HG03342 (cell line): ENCODE results near the gene MYADML2.

ENCODE experiments used
- ATAC-seq: cut with Tn5 transposase; IDR thresholded peaks from one replicate; pipeline ENCODE4 v1.9.1; 2021; ENCODE audit warnings: mild to moderate bottlenecking, moderate library complexity; ENCODE audit not compliant: unreplicated experiment

MYADML2 gene

GRCh38 chr17:81940538-81941483, 6.2 kb downstream of the MYADML2 start:
- ATAC-seq, result no peak

- ATAC-seq, result no peak
These were observed 7.1 kb downstream of the MYADML2 start for GRCh38 chr17:81939881-81940385.

GRCh38 chr17:81939218-81939617, 7.8 kb downstream of the MYADML2 start:
- ATAC-seq, result no peak

GRCh38 chr17:81935709-81936084, 11.3 kb downstream of the MYADML2 start:
- no peak for ATAC-seq

- ATAC-seq, result no peak
These were observed 12.0 kb downstream of the MYADML2 start for GRCh38 chr17:81934850-81935708.

- ATAC-seq, result no peak
These were observed 12.8 kb downstream of the MYADML2 start for GRCh38 chr17:81934098-81934757.

GRCh38 chr17:81933178-81933699, 13.8 kb downstream of the MYADML2 start:
- no peak for ATAC-seq

- ATAC-seq, result no peak
These were observed 14.6 kb downstream of the MYADML2 start for GRCh38 chr17:81932333-81932983.

GRCh38 chr17:81931557-81932332, 15.3 kb downstream of the MYADML2 start:
- no peak for ATAC-seq

- no peak for ATAC-seq
These were observed 15.9 kb downstream of the MYADML2 start for GRCh38 chr17:81931189-81931556.

GRCh38 chr17:81930142-81931125, 16.6 kb downstream of the MYADML2 start:
- ATAC-seq, result no peak

- no peak for ATAC-seq
These were observed 17.5 kb downstream of the MYADML2 start for GRCh38 chr17:81929253-81930141.

- no peak for ATAC-seq
These were observed 18.3 kb downstream of the MYADML2 start for GRCh38 chr17:81928544-81929252.

- peak; percentile 61 for ATAC-seq
These were observed 19.1 kb downstream of the MYADML2 start, which contains the start of gene MAFG for GRCh38 chr17:81927653-81928543. Gene MAFG, minus strand, starts transcription at chr17:81927735. Its CDS starts 4,550 bp downstream, at chr17:81923185.

GRCh38 chr17:81927152-81927652, 19.8 kb downstream of the MYADML2 start:
- ATAC-seq, result peak; percentile 3
